Lung (tissue), 12 donors: ENCODE data around the gene SKOR1. TPM values are rescaled to one million over a fixed set of nuclear protein-coding genes. Genes with fewer than 3 reads are reported as not detected.

ENCODE experiments used
- ATAC-seq: fragments of 200-7000 bp; cut with Tn5 transposase; one replicate; pipeline ENCODE4 v1.9.1; 2020; ENCODE audit warnings: moderate number of reproducible peaks; ENCODE audit not compliant: insufficient read depth, low FRiP score
- DNase-seq, 3 donors: peaks; one replicate each; pipeline ENCODE4 v3.0.0-alpha.2; 2013 to 2017
- H3K27ac ChIP-seq, 2 donors: one replicate each; pipeline ENCODE4 v1.5.1; 2013; ENCODE audit warnings: mild to moderate bottlenecking in 2 of 2, moderate library complexity in 2 of 2, control low read depth in 1 of 2, inconsistent platforms in 1 of 2, low read depth in 1 of 2, low read length in 1 of 2
- H3K27me3 ChIP-seq, 3 donors: one replicate each; pipeline ENCODE4 v1.5.1; 2013; ENCODE audit warnings: low read length in 2 of 3; ENCODE audit not compliant: control insufficient read depth in 3 of 3, insufficient read depth in 3 of 3
- H3K36me3 ChIP-seq, 4 donors: one replicate each; pipeline ENCODE4 v1.5.1; 2013; ENCODE audit warnings: low read length in 4 of 4, mild to moderate bottlenecking in 1 of 4, moderate library complexity in 1 of 4; ENCODE audit not compliant: control insufficient read depth in 4 of 4, insufficient read depth in 4 of 4
- H3K4me1 ChIP-seq, 5 donors: one replicate each; pipeline ENCODE4 v1.5.1; 2013; ENCODE audit warnings: low read length in 5 of 5, mild to moderate bottlenecking in 2 of 5, moderate library complexity in 1 of 5; ENCODE audit not compliant: control insufficient read depth in 5 of 5, insufficient read depth in 5 of 5
- H3K4me3 ChIP-seq: one replicate; pipeline ENCODE4 v1.5.1; 2013; ENCODE audit warnings: mild to moderate bottlenecking, control low read depth, moderate library complexity
- H3K9ac ChIP-seq, 2 donors: one replicate each; pipeline ENCODE4 v1.5.1; 2013; ENCODE audit warnings: low read length in 2 of 2, control low read depth in 1 of 2; ENCODE audit not compliant: insufficient read depth in 1 of 2
- H3K9me3 ChIP-seq, 4 donors: one replicate each; pipeline ENCODE4 v1.5.1; 2013; ENCODE audit warnings: low read length in 3 of 4, mild to moderate bottlenecking in 1 of 4, moderate library complexity in 1 of 4; ENCODE audit not compliant: control insufficient read depth in 4 of 4, insufficient read depth in 3 of 4
- CTCF ChIP-seq: IDR thresholded peaks from 2 replicates; pipeline ENCODE4 v1.5.1; 2012; ENCODE audit warnings: mild to moderate bottlenecking; ENCODE audit errors: control extremely low read depth, extremely low read depth
- WGBS, 2 donors: extraction: QIAGEN DNeasy Blood & Tissue Kit; methylation state at CpG; one replicate each; pipeline ENCODE4 v1.1.7; 2013; 5-methylcytosine and 5-hydroxymethylcytosine counted together
- polyA plus RNA-seq, 2 donors: library from polyadenylated mRNA; stranded (reverse); fragments of 200-250 nt; gene quantifications; one replicate each; pipeline ENCODE4 v1.2.1, GENCODE V29; 2013
- total RNA-seq, 2 donors: library from RNA; depleted of rRNA in 1 of 2; stranded (reverse); fragments of >200 nt in 1 of 2; gene quantifications; one replicate each; pipeline ENCODE4 v1.2.1, GENCODE V29; 2014 to 2021
- donor health status: control.
- donor health status: control.
- donor health status: Bipolar disorder and iron deficiency.
- donor health status: healthy.
- donor health status: DM: yes; HTN: yes; CAD: no.

SKOR1 gene
- total and polyA plus RNA-seq, 4 donors: 0.17 to 0.46 (median 0.31) TPM

- no peak for ATAC-seq
- Histone ChIP-seq H3K9ac (no peak overlapping the region), H3K4me1 (peaks cover 0 to 4% (median 0%) of the 10 kb centered on the region in 5 donors), H3K9me3 (peaks cover 0 to 1% (median 0%) of the 10 kb centered on the region in 4 donors), H3K36me3 (peaks cover 0 to 4% (median 0%) of the 10 kb centered on the region in 4 donors), H3K27ac (no peak overlapping the region), H3K4me3 (no peak overlapping the region), H3K27me3 (no peaks in the 10 kb centered on the region)
- TF ChIP-seq CTCF: no peak
- DNase-seq: peak in 1 of 3 donors; percentile 55
- 67 to 71% methylated on average over 4 of the region's 4 CpGs for WGBS, 2 donors
Observed at GRCh38 chr15:67796196-67797127, 28.8 kb upstream of the SKOR1 start.

- peaks cover 0 to 4% (median 0%) of the 10 kb centered on the region in 4 donors for H3K36me3 ChIP-seq
- no peak overlapping the region for H3K9ac ChIP-seq
- DNase-seq: no peak
- peaks cover 0 to 4% (median 0%) of the 10 kb centered on the region in 5 donors for H3K4me1 ChIP-seq
- H3K9me3 ChIP-seq: peaks cover 0 to under 1% (median 0%) of the 10 kb centered on the region in 4 donors
- no peaks in the 10 kb centered on the region for H3K27me3 ChIP-seq
- 58 to 86% methylated on average over 6 of the region's 6 CpGs for WGBS, 2 donors
- TF ChIP-seq CTCF: no peak
- no peak for ATAC-seq
- no peak overlapping the region for H3K4me3 ChIP-seq
- H3K27ac ChIP-seq: no peak overlapping the region
Observed at GRCh38 chr15:67799801-67800205, 25.5 kb upstream of the SKOR1 start.

GRCh38 chr15:67801142-67801541 lies 24.2 kb upstream of the SKOR1 start:
- Histone ChIP-seq H3K27me3 (no peaks in the 10 kb centered on the region), H3K4me1 (peaks cover 0 to 4% (median 0%) of the 10 kb centered on the region in 5 donors), H3K36me3 (peaks cover 0 to 5% (median under 1%) of the 10 kb centered on the region in 4 donors), H3K9ac (no peak overlapping the region), H3K4me3 (no peak overlapping the region), H3K9me3 (no peaks in the 10 kb centered on the region), H3K27ac (no peak overlapping the region)
- DNase-seq: no peak
- no peak for TF ChIP-seq CTCF
- WGBS, 2 donors: 98 to 100% methylated on average over 2 of the region's 2 CpGs
- ATAC-seq: no peak
